ENCODE measurements around the gene NR5A2. TPM values are rescaled to one million over a fixed set of nuclear protein-coding genes. Genes with fewer than 3 reads are reported as not detected.

Gene NR5A2
- total RNA-seq, 2 experiments from 2014 or later: not detected

DNA sequence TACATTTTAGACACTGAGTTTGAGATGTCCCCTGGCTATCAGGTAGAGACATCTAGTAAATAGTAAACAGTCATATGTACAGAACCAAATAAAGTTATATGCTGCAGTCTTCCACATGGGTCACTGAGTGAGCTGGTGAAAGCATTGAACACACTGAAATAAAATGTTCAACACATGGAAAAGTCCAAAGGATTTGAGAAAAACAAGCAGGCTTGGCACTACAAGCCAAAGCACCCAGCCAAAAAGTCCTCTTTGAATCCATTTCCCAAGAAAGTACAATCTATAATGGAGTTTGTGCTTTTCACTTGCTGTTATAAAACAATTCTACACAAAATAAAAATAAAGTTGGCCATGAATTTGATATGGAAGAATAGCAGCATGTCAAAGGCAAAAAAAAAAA is 135.4 kb downstream of the NR5A2 start:
- Mint-ChIP-seq H3K4me1 (ENCODE audit: low read depth) (no peaks in the 10 kb centered on the region), H3K27me3 (no peaks in the 10 kb centered on the region), H3K9me3 (no peaks in the 10 kb centered on the region), H3K4me3 (no peak overlapping the region), H3K36me3 (no peaks in the 10 kb centered on the region), H3K27ac (no peak overlapping the region)
- intact Hi-C loops (cut with micrococcal nuclease): no loop called here
- ChIA-PET CTCF (no interaction called here), POLR2A (no interaction called here)
- DNase-seq: no peak

DNA sequence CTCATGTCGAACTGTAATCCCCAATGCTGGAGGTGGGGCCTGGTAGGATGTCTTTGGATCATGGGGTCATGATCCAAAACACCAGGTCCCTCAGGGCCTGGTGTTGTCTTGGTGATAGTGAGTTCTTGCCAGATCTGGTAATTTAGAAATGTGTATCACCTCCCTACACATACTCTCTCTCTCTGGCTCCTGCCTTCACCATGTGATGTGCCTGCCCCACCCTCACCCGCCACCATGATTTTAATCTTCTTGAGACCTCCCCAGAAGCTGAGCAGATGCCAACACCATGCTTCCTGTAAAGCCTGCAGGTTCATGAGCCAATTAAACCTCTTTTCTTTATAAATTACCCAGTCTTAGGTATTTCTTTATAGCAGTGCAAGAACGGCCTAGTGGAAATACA is 136.4 kb downstream of the NR5A2 start:
- no peaks in the 10 kb centered on the region for H3K27me3 Mint-ChIP-seq
- intact Hi-C loops (cut with micrococcal nuclease): no loop called here
- DNase-seq: no peak
- POLR2A ChIA-PET: no interaction called here
- no peaks in the 10 kb centered on the region for H3K9me3 Mint-ChIP-seq
- no peaks in the 10 kb centered on the region for H3K4me1 Mint-ChIP-seq (ENCODE audit: low read depth)
- no peak overlapping the region for H3K4me3 Mint-ChIP-seq
- no peak overlapping the region for H3K27ac Mint-ChIP-seq
- H3K36me3 Mint-ChIP-seq: no peaks in the 10 kb centered on the region
- CTCF ChIA-PET: no interaction called here

DNA sequence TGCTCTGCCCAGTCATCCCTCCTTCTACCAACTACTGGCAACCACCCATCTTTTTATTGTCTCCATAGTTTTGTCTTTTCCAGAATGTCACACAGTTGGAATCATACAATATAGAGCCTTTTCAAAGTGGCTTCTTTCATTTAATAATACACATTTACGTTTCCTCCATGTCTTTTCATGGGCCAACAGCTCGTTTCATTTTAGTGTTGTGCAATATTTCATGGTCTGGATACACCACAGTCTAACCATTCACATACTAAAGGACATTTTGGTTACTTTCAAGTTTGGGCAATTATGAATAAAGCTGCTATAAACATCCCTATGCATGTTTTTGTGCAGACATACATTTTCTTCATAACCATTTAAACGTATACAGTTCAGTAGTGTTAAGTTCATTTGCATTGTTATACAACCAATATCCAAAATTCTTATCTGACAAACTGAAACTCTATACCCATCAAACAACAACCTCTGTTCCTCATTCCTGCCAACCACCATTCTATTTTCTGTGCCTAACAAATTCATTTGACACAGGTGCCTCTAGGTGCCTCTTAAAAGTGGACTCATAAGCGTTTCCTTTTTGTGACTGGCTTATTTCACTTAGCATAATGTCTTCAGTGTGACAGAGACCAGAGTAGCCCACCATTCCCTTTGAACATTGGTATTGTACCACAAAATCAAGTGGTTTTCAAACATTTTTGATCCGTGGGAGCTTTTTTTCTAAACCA is 138.1 kb downstream of the NR5A2 start:
- Mint-ChIP-seq H3K4me1 (ENCODE audit: low read depth) (no peaks in the 10 kb centered on the region), H3K36me3 (no peaks in the 10 kb centered on the region), H3K27me3 (no peaks in the 10 kb centered on the region), H3K9me3 (no peaks in the 10 kb centered on the region), H3K4me3 (no peak overlapping the region), H3K27ac (no peak overlapping the region)
- POLR2A ChIA-PET: no interaction called here
- CTCF ChIA-PET: no interaction called here
- DNase-seq: no peak
- intact Hi-C loops (cut with micrococcal nuclease): no loop called here

DNA sequence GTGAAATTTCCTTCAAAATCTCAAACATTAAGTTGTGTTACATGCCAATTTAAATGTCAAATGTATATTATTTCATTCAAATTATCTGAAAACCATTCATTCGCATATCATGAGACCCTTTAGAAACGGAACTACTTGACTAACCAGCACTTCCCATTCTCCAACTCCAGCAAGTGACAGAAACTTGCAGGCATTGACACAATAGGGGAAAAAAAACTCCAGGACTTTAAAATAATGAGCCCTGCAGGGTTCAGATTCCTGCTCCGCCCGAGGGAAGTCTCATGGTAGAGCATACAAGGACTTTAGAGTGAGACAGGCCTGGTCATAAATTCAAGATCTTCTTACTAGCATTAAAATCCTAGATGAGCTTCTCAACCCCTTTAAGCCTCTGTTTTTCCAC is 138.9 kb downstream of the NR5A2 start:
- no peaks in the 10 kb centered on the region for H3K9me3 Mint-ChIP-seq
- H3K4me1 Mint-ChIP-seq (ENCODE audit: low read depth): no peaks in the 10 kb centered on the region
- intact Hi-C loops (cut with micrococcal nuclease): no loop called here
- no peak for DNase-seq
- POLR2A ChIA-PET: no interaction called here
- no peak overlapping the region for H3K4me3 Mint-ChIP-seq
- no peak overlapping the region for H3K27ac Mint-ChIP-seq
- CTCF ChIA-PET: no interaction called here
- H3K36me3 Mint-ChIP-seq: no peaks in the 10 kb centered on the region
- H3K27me3 Mint-ChIP-seq: no peaks in the 10 kb centered on the region

DNA sequence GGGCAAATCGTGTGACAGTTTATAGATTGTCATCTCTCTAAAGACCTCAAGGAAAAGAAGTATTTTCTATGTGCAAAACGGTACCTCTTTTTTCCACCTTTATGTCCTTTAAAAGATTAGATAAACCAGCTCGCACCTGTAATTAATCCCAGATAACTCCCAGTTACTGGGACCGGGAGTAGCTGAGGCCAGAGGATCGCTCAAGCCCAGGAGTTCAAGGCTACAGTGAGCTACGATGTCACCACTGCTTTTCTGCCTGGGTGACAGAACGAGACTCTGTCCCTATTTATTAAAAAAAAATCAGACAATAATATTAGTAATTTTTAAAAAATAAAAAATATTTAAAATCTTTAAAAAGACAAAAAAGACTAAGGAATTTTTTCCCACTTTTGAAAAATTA is 141.4 kb downstream of the NR5A2 start:
- H3K4me3 Mint-ChIP-seq: no peak overlapping the region
- H3K27ac Mint-ChIP-seq: no peak overlapping the region
- POLR2A ChIA-PET: no interaction called here
- H3K36me3 Mint-ChIP-seq: no peaks in the 10 kb centered on the region
- no peaks in the 10 kb centered on the region for H3K4me1 Mint-ChIP-seq (ENCODE audit: low read depth)
- intact Hi-C loops (cut with micrococcal nuclease): no loop called here
- CTCF ChIA-PET: no interaction called here
- no peak for DNase-seq
- no peaks in the 10 kb centered on the region for H3K9me3 Mint-ChIP-seq
- no peaks in the 10 kb centered on the region for H3K27me3 Mint-ChIP-seq

DNA sequence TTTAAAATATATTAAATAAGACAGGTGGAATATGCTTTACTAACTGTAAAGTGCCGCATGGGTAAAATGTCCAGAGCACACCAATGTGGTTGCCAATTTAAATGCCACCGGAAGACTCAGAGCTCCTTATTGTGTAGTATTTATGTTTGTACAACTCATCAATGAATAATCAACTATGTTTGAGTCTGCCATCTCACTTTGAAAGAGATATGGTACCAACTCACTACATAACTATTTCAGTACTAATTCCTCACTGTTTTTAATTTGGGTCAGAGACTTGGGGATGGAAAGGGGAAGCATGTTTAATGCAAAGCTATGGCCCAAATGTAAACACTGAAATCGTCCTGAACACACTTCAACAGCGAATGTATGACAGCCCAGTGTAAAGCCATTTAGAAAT is 144.8 kb downstream of the NR5A2 start:
- Mint-ChIP-seq H3K27me3 (peaks cover 5% of the 10 kb centered on the region), H3K4me3 (no peak overlapping the region), H3K4me1 (ENCODE audit: low read depth) (peaks cover 2% of the 10 kb centered on the region), H3K27ac (no peak overlapping the region), H3K36me3 (no peaks in the 10 kb centered on the region), H3K9me3 (no peaks in the 10 kb centered on the region)
- no peak for DNase-seq
- CTCF ChIA-PET: no interaction called here
- POLR2A ChIA-PET: no interaction called here
- intact Hi-C loops (cut with micrococcal nuclease): no loop called here

DNA sequence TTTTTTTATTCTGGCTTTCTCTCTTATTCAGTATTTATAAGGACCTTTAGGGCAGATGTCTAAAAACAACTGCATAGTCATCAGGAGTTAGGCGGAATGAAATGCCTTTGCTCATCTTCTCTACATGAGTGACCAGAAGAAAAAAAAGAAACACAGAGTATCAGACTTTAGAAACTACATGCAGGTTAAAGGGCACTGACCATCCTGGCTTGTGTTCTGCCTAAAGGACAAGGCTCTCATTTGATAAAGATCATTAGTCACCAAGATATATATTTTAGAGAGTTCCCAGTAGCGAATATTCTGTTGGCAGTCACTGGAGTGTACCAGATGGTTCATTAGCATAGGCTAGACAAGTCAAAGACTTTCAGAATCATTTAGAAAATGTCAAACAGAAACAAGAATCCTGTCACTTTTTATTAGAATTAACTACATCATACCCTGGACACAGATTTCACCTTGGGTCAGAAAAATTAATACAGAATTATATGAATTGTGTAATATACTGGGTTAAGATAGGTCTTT is 145.6 kb downstream of the NR5A2 start:
- peaks cover 5% of the 10 kb centered on the region for H3K27me3 Mint-ChIP-seq
- CTCF ChIA-PET: no interaction called here
- no peak overlapping the region for H3K4me3 Mint-ChIP-seq
- no peaks in the 10 kb centered on the region for H3K36me3 Mint-ChIP-seq
- no peak for DNase-seq
- intact Hi-C loops (cut with micrococcal nuclease): no loop called here
- POLR2A ChIA-PET: no interaction called here
- no peaks in the 10 kb centered on the region for H3K9me3 Mint-ChIP-seq
- H3K27ac Mint-ChIP-seq: no peak overlapping the region
- H3K4me1 Mint-ChIP-seq (ENCODE audit: low read depth): peaks cover 2% of the 10 kb centered on the region

DNA sequence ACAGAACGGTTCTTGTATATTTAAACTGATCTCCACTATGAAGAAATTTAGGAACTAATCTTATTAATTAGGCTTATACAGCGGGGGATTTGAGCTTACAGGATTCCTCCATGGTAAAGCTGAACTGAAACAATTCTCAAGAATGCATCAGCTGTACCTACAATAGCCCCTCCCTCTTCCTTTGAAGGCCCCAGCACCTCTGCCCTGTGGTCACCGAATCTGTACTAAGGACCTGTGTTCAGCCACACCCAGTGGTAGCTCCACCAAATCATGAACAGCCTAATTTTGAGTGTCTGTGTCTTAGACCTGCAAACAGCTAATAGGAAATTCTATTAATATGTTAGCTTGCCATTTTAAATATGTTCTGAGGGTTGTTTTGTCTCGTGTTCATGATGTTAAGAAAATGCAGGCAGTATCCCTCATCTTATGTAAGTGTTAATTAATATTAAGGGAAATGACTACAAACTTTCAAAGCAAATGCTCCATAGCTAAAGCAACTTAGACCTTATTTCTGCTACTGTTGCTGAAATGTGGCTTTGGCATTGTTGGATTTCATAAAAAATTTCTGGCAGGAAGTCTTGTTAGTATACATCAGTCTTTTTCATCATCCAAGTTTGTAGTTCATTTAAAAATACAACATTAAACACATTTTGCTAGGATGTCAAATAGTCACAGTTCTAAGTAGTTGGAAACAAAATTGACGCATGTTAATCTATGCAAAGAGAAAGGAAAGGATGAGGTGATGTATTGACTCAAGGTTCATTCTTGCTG is 147.2 kb downstream of the NR5A2 start:
- CTCF ChIA-PET: no interaction called here
- no peaks in the 10 kb centered on the region for H3K36me3 Mint-ChIP-seq
- DNase-seq: no peak
- peaks cover 5% of the 10 kb centered on the region for H3K27me3 Mint-ChIP-seq
- H3K9me3 Mint-ChIP-seq: no peaks in the 10 kb centered on the region
- H3K4me3 Mint-ChIP-seq: no peak overlapping the region
- H3K4me1 Mint-ChIP-seq (ENCODE audit: low read depth): peaks cover 2% of the 10 kb centered on the region
- intact Hi-C loops (cut with micrococcal nuclease): no loop called here
- no peak overlapping the region for H3K27ac Mint-ChIP-seq
- POLR2A ChIA-PET: no interaction called here

DNA sequence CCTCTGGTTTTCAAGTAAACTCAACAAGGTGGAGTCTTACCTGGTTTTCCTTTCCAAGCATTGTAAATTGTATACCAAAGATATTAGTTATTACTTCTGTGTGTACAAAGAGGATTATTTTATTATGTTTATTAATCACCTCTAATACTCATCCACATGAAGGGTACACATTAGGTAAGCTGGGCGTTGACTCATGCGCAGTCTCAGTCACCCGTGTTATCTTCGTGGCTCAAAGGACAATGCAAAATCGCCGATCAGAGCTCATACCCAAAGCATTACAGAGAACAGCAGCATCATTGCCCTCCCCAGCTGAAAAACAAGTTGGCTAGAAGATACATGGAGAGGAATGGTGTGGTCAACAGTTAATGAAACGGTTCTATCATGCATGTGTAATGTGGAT is 148.7 kb downstream of the NR5A2 start:
- DNase-seq: no peak
- Mint-ChIP-seq H3K36me3 (no peaks in the 10 kb centered on the region), H3K4me3 (no peak overlapping the region), H3K4me1 (ENCODE audit: low read depth) (peaks cover 2% of the 10 kb centered on the region), H3K9me3 (no peaks in the 10 kb centered on the region), H3K27me3 (peaks cover 11% of the 10 kb centered on the region), H3K27ac (no peak overlapping the region)
- CTCF ChIA-PET: interaction anchor here (0.6 kb wide), 1 partner anchor 83 kb away, joined by 3 read pairs; no protein-coding TSS in a partner anchor
- POLR2A ChIA-PET: no interaction called here
- intact Hi-C loops (cut with micrococcal nuclease): no loop called here

DNA sequence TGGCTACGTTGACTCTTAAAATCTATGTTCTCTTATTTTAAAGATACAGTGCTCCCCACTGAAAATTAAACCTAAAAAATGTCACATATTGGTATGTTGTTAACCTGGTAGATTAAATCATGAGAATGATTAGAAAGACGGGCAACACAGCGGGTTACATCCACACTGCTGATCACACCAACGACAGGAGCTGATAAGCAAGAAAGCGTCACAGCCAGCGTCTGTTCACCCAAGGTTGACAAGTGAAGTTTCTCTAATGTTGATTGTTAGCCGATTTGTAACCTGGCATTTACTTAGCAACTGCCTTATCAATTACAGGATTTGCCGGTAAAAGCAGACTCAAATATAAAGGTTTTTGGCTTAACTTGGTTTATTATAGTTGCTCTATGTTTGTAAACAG is 149.3 kb downstream of the NR5A2 start:
- no peaks in the 10 kb centered on the region for H3K9me3 Mint-ChIP-seq
- no peak for DNase-seq
- H3K27ac Mint-ChIP-seq: no peak overlapping the region
- H3K27me3 Mint-ChIP-seq: peaks cover 11% of the 10 kb centered on the region
- intact Hi-C loops (cut with micrococcal nuclease): no loop called here
- ChIA-PET CTCF (no interaction called here), POLR2A (interaction anchor here (0.7 kb wide), 1 partner anchor 39 kb away, joined by 3 read pairs; no protein-coding TSS in a partner anchor)
- no peak overlapping the region for H3K4me3 Mint-ChIP-seq
- peaks cover 2% of the 10 kb centered on the region for H3K4me1 Mint-ChIP-seq (ENCODE audit: low read depth)
- H3K36me3 Mint-ChIP-seq: no peaks in the 10 kb centered on the region

DNA sequence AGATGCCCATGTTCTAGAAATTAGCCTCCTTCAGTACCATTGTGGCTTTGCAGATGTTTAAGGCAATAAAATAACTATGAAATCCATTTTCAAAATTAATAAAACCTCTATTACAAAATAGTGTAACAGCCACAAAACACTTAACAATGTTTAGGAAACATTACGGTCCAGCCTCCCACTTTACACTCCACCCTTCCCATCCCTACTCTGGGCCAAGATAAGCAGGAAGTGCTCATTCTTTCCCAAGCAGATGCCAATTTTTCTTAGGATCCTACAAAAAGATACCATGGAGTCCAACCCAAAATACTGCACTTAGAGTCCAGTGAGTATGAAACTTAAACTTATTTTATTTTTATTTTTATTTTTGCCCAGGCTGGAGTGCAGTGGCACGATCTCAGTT is 150.8 kb downstream of the NR5A2 start:
- Mint-ChIP-seq H3K9me3 (no peaks in the 10 kb centered on the region), H3K4me3 (no peak overlapping the region), H3K27me3 (peaks cover 15% of the 10 kb centered on the region), H3K36me3 (no peaks in the 10 kb centered on the region), H3K27ac (no peak overlapping the region), H3K4me1 (ENCODE audit: low read depth) (peaks cover 2% of the 10 kb centered on the region)
- DNase-seq: no peak
- ChIA-PET POLR2A (no interaction called here), CTCF (no interaction called here)
- intact Hi-C loops (cut with micrococcal nuclease): no loop called here

DNA sequence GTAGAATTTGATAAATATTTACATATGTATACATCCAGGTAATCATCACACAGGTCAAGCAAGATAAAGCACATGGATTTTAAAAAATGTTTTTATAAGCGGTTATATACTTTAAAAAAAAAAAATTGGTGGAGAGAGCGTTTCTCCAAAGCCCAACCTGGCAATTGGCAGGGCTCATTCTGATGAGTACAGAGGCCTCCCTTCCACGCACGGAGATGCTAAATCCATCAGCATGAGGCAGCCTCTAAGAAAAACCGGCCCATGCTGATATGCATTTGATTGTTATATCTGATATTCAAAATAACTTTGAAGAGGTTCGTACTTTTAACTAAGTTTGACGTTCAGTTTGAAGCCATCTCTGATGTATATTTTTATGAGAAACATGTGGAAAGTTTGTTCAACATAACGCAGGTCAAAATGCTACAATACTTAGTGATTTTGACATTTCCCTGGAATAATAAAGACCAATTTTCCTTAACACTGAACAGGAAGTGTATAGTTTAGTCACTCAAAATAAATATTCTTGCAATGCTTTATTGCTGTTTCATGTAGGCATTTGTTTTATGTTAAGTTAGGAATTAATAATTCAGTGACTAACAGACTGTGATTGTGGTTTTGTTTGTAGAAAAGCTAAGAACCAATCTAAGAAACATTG is 151.7 kb downstream of the NR5A2 start:
- Mint-ChIP-seq H3K4me1 (ENCODE audit: low read depth) (peaks cover 2% of the 10 kb centered on the region), H3K27ac (no peak overlapping the region), H3K4me3 (no peak overlapping the region), H3K27me3 (peaks cover 15% of the 10 kb centered on the region), H3K36me3 (no peaks in the 10 kb centered on the region), H3K9me3 (no peaks in the 10 kb centered on the region)
- POLR2A ChIA-PET: no interaction called here
- intact Hi-C loops (cut with micrococcal nuclease): no loop called here
- CTCF ChIA-PET: no interaction called here
- no peak for DNase-seq

DNA sequence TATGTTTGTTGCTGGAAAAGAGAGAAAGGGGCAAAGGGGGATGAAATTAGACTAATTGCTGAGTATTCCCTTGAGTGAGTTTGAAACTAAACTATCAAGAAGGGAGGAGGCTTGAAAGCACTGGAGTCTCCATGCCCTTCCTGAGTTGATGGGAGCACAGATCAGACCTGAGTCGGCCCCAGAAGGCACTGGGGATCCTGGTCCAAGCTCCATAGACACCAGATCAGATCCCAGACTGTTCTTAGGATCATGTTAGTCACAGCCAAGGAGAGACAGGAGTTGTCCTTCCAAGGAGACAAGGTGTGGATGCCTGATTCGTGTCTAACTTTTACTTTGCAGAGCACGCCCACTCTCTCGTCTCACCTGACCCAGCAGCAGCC is 152.3 kb downstream of the NR5A2 start:
- peaks cover 15% of the 10 kb centered on the region for H3K27me3 Mint-ChIP-seq
- DNase-seq: no peak
- POLR2A ChIA-PET: no interaction called here
- H3K4me3 Mint-ChIP-seq: no peak overlapping the region
- intact Hi-C loops (cut with micrococcal nuclease): no loop called here
- no peak overlapping the region for H3K27ac Mint-ChIP-seq
- H3K4me1 Mint-ChIP-seq (ENCODE audit: low read depth): no peaks in the 10 kb centered on the region
- H3K36me3 Mint-ChIP-seq: no peaks in the 10 kb centered on the region
- CTCF ChIA-PET: no interaction called here
- H3K9me3 Mint-ChIP-seq: no peaks in the 10 kb centered on the region
